ENCODE data around the gene ERBB3.

DNA sequence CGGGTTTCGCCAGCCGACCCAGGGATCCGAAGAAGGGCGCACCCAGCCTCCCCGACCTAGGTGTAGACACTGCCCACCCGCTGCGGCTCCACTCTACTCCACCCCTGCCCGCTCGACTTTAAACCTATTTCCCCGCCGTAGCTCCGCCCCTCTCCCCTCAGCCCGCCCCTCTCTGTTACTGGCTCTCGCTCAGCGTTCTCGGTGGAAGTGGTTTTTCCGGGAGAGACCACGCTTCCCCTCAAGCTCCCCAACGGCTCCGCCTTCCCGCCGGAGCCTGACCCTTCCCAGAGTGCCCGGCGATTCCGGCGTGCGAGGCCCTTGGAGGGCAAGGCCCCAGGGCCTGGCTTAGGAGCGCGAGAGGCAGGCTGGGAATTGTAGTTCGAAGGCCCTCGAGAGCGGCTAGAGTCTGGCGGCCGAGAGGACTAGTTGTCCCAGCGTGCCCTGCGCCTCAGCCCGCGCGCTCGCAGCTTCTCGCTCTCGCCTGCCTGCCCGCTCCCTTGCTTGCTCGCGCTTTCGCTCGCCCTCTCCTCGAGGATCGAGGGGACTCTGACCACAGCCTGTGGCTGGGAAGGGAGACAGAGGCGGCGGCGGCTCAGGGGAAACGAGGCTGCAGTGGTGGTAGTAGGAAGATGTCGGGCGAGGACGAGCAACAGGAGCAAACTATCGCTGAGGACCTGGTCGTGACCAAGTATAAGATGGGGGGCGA, 24.3 kb downstream of the ERBB3 start, which contains the start of gene PA2G4:
- TF ChIP-seq, protein P1, sequence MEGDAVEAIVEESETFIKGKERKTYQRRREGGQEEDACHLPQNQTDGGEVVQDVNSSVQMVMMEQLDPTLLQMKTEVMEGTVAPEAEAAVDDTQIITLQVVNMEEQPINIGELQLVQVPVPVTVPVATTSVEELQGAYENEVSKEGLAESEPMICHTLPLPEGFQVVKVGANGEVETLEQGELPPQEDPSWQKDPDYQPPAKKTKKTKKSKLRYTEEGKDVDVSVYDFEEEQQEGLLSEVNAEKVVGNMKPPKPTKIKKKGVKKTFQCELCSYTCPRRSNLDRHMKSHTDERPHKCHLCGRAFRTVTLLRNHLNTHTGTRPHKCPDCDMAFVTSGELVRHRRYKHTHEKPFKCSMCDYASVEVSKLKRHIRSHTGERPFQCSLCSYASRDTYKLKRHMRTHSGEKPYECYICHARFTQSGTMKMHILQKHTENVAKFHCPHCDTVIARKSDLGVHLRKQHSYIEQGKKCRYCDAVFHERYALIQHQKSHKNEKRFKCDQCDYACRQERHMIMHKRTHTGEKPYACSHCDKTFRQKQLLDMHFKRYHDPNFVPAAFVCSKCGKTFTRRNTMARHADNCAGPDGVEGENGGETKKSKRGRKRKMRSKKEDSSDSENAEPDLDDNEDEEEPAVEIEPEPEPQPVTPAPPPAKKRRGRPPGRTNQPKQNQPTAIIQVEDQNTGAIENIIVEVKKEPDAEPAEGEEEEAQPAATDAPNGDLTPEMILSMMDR (conservative IDR thresholded peaks at IDR 0.05; ENCODE audit: low read depth, low read length) = no peak
- no peak for TF ChIP-seq EZH2 (IDR thresholded peaks at IDR 0.05; ENCODE audit: low read length, unreplicated experiment)

Data from PC-3 (cell line).